ENCODE data around the gene FERMT2.
"Not testable (repeated sequence)": the region's sequence is repeated elsewhere in the genome, so short reads cannot be mapped to it uniquely, and the experiment has no call there.

Gene FERMT2

DNA sequence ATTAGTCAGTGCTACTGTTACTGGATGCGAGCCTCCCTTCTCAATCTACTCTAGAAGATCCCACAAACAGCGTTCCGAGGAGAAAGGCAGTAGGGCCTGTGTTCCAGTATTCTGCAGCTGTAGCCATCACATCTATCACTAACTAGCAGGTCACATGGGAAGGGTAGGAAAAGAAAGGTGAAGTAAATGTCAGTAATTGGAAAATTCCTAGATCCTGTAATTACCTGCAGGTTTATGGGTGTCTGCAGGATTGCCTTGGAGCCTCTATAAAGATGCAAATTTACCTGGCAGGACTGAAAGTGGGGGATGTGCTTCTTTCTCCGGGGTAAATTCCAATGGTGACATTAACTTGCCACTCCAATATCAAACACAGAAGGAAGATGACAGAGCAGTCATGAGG is 77.8 kb downstream of the FERMT2 start:
- TF ChIP-seq, protein P1, sequence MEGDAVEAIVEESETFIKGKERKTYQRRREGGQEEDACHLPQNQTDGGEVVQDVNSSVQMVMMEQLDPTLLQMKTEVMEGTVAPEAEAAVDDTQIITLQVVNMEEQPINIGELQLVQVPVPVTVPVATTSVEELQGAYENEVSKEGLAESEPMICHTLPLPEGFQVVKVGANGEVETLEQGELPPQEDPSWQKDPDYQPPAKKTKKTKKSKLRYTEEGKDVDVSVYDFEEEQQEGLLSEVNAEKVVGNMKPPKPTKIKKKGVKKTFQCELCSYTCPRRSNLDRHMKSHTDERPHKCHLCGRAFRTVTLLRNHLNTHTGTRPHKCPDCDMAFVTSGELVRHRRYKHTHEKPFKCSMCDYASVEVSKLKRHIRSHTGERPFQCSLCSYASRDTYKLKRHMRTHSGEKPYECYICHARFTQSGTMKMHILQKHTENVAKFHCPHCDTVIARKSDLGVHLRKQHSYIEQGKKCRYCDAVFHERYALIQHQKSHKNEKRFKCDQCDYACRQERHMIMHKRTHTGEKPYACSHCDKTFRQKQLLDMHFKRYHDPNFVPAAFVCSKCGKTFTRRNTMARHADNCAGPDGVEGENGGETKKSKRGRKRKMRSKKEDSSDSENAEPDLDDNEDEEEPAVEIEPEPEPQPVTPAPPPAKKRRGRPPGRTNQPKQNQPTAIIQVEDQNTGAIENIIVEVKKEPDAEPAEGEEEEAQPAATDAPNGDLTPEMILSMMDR (conservative IDR thresholded peaks at IDR 0.05; ENCODE audit: low read depth, low read length), result no peak
- no peak overlapping the region for H3K4me3 ChIP-seq (ENCODE audit: low read length)
- no peak for DNase-seq (ENCODE audit: low read depth)

DNA sequence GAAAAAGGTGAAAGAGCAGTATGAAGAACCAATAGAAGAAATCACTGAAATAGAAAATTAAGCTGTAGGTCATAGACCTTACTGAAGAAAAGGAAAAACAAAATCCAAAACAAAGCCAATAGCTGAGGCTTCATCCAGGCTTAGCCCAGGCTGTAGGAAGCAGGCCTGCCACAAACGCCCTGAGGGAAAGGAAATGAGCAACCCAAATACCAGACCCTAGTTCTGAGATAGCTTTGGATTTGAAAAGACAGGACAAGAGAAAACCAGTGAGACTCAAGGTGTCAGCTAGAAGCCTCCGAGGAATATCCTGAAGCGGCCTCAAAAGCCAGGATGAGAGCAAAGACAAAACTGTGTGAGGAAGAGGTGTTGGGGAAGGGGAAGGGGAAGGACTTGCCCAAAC is 79.2 kb downstream of the FERMT2 start:
- no peak overlapping the region for H3K4me3 ChIP-seq (ENCODE audit: low read length)
- TF ChIP-seq, protein P1 (conservative IDR thresholded peaks at IDR 0.05; ENCODE audit: low read depth, low read length), result no peak
- DNase-seq (ENCODE audit: low read depth), result no peak

DNA sequence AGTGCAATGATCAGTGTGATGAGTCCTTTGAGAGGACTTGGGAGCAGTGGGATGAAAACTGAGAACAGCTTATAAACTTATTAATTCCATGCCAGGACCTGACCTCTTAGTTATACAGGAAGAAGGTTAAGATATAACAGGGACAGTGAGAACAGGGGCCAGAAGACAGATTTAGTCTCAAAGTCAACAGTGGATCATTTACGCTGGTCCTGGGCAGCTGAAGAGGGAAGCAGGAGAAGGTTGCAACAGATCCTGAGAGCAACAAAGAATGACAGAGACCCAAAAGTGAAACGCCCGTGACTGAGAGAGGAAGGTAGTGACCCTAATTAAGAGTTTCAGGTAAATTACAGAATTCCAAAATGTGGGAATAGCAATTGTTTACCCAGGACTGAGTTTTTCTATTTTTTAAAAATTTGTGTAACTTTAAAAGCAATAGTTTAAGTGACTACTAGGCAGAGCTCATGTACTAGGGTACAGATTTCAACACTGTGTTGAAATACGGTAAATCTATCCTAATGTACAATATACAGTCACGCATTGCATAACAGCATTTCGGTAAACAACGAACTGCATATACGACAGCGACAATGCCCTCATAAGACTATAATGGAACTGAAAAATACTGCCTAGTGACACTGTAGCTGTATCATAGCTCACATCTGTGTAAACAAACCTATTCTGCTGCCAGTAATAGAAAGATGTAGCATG is 81.8 kb downstream of the FERMT2 start:
- H3K4me3 ChIP-seq (ENCODE audit: low read length), result no peak overlapping the region
- TF ChIP-seq, protein P1 (conservative IDR thresholded peaks at IDR 0.05; ENCODE audit: low read depth, low read length), result no peak
- no peak for DNase-seq (ENCODE audit: low read depth)

DNA sequence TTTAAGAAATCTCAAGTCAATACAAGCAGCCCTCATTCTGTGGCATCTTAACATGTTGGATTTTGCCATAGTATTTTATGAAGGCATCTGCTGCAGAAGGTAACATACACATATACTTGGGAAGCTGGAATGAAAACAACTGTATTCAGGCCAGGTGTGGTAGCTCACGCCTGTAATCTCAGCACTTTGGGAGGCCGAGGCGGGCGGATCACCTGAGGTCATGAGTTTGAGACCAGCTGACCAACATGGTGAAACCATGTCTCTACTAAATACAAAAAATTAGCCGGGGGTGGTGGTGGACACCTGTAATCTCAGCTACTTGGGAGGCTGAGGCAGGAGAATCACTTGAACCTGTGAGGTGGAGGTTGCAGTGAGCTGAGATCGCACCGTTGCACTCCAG is 86.0 kb downstream of the FERMT2 start:
- H3K4me3 ChIP-seq (ENCODE audit: low read length); DNase-seq (ENCODE audit: low read depth): not testable (repeated sequence)

DNA sequence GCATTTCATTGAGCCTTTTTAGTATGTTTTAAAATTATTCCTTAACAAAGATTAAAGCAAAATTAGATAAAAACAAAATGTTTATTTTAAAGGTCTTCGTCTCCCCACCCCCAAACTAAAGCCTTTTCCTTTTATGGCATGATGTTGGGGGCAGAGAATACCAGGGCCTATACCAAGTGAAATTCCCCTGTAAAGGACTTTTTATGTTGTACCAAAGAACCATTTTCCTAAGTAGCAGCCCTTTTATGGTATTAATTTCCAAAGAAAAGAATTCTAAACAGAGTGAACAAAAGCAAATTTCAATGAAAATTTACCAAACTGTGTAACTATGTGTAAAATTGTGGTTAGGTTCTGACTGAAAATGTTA is 87.5 kb downstream of the FERMT2 start:
- H3K4me3 ChIP-seq (ENCODE audit: low read length), result no peak overlapping the region
- no peak for DNase-seq (ENCODE audit: low read depth)
- TF ChIP-seq, protein P1 (conservative IDR thresholded peaks at IDR 0.05; ENCODE audit: low read depth, low read length), result no peak

DNA sequence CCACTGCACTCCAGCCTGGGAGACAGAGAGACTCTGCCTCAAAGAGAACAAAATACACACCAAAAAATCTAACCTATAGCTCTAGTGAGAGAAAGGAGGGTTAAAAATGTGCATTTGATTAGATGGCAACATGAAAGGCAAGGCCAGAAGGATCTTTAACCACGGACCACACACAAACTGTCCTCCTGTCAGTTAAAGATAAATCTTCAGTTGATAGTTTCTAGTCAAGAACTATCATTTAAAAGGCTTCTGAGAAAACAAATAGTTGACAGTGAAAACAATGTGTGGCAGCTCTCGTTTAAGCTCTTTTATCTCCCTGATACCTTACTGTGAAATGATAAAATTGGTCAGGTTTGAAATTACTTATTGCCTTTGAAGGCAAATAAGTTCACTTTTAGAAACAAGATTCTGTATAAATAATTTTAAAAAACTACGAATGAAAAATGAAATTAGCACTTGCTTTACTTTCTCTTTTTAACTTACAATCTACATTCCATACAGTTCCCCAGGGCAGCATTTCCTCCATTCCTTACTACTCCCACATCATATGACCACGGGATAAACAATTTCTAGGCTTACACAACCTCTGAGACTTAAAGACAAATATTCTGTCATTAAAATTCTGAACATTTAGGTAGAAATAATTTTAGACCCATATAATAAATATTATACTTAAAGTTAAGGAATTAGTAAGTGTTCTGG is 88.1 kb downstream of the FERMT2 start:
- DNase-seq (ENCODE audit: low read depth), result peak; percentile 67
- TF ChIP-seq, protein P1 (conservative IDR thresholded peaks at IDR 0.05; ENCODE audit: low read depth, low read length), result no peak
- no peak overlapping the region for H3K4me3 ChIP-seq (ENCODE audit: low read length)

DNA sequence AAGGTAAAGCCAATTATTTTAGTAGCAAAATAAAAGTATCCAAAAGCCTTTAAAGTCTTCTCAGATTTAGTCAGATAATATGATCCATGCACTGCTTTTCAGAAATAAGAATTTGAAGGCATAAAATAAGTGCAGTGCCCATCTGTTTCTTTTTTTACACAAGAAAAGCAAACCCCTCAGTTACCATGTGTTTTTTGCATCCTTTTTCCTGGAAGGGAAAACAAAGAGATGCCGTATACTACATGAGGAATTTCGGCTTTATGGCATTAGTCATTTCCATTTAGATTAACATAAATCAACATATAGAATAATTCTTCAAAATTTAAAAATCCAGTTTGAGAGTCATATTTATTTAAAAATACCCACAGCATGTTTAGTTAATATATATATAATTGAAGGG is 89.4 kb downstream of the FERMT2 start:
- TF ChIP-seq, protein P1 (conservative IDR thresholded peaks at IDR 0.05; ENCODE audit: low read depth, low read length), result no peak
- H3K4me3 ChIP-seq (ENCODE audit: low read length), result no peak overlapping the region
- DNase-seq (ENCODE audit: low read depth), result no peak

Measured in retinal pigment epithelial cell (primary cell).